Femur (tissue), 1 donor: ENCODE data around the gene LHFPL4.
"Not testable (repeated sequence)": the region's sequence is repeated elsewhere in the genome, so short reads cannot be mapped to it uniquely, and the experiment has no call there.

Source experiments
- DNase-seq: peaks from one replicate; pipeline ENCODE4 v3.0.0-alpha.2; 2017

LHFPL4 gene

GRCh38 chr3:9553021-9553947, at the start of gene LHFPL4:
TSS of gene LHFPL4 (minus strand) at chr3:9553822. CDS start at chr3:9552679, 1,143 bp downstream.
- no peak for DNase-seq

GRCh38 chr3:9602620-9603019, 49.0 kb upstream of the LHFPL4 start:
- DNase-seq = no peak

GRCh38 chr3:9601006-9601581, 47.5 kb upstream of the LHFPL4 start:
- not testable (repeated sequence) for DNase-seq

GRCh38 chr3:9600597-9600996, 47.0 kb upstream of the LHFPL4 start:
- DNase-seq = peak; percentile 35

GRCh38 chr3:9598783-9599387, 45.3 kb upstream of the LHFPL4 start:
- DNase-seq = no peak

GRCh38 chr3:9595877-9596276, 42.3 kb upstream of the LHFPL4 start:
- DNase-seq = no peak

GRCh38 chr3:9591781-9592180, 38.2 kb upstream of the LHFPL4 start:
- DNase-seq = not testable (repeated sequence)

GRCh38 chr3:9590282-9590791, 36.7 kb upstream of the LHFPL4 start:
- DNase-seq = no peak

GRCh38 chr3:9583792-9584191, 30.2 kb upstream of the LHFPL4 start:
- DNase-seq = no peak

- DNase-seq = no peak
Measured at GRCh38 chr3:9583371-9583770, 29.7 kb upstream of the LHFPL4 start.

GRCh38 chr3:9582332-9582731, 28.7 kb upstream of the LHFPL4 start:
- no peak for DNase-seq

- DNase-seq = no peak
Measured at GRCh38 chr3:9581742-9582141, 28.1 kb upstream of the LHFPL4 start.

- no peak for DNase-seq
Measured at GRCh38 chr3:9569054-9569453, 15.4 kb upstream of the LHFPL4 start.

- DNase-seq = no peak
Measured at GRCh38 chr3:9565316-9565715, 11.7 kb upstream of the LHFPL4 start.

GRCh38 chr3:9563851-9564250, 10.2 kb upstream of the LHFPL4 start:
- DNase-seq = no peak

GRCh38 chr3:9560056-9560455, 6.4 kb upstream of the LHFPL4 start:
- not testable (repeated sequence) for DNase-seq

GRCh38 chr3:9553948-9554513, 409 bp upstream of the LHFPL4 start:
- no peak for DNase-seq

GRCh38 chr3:9552252-9552999, 1.2 kb downstream of the LHFPL4 start:
- peak; percentile 63 for DNase-seq

- DNase-seq = no peak
Measured at GRCh38 chr3:9550999-9551398, 2.6 kb downstream of the LHFPL4 start.

- DNase-seq = no peak
Measured at GRCh38 chr3:9549600-9549999, 4.0 kb downstream of the LHFPL4 start.

GRCh38 chr3:9548991-9549390, 4.6 kb downstream of the LHFPL4 start:
- no peak for DNase-seq

- no peak for DNase-seq
Measured at GRCh38 chr3:9542182-9542581, 11.4 kb downstream of the LHFPL4 start.

GRCh38 chr3:9536212-9536611, 17.4 kb downstream of the LHFPL4 start:
- DNase-seq = no peak
